Measurements from ENCODE around the gene MGAT5.
A peak's percentile ranks its signal among the peaks of the same experiment; 100 is the strongest.

Gene MGAT5

DNA sequence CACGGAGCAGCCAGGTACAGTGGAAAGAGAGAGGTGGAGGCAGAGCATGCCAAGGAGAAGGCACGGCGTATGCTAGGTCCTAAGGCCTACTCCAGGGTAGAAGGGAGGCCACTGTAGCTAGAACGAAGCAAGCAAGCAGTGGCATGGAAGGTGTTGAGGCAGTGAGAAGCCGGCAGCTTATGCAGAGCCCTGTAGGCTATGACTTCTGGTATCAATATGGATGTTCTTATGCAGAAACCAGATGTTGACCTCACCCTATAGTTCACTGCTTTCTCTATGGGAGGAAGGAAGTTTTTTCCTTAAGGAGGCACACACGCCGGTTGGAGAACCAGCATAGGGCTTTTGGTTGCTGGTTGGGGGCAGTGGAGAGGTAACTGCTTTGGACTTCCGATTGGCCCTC lies 6.1 kb downstream of the MGAT5 start:
- no peak for TF ChIP-seq CTCF (IDR thresholded peaks at IDR 0.05; ENCODE audit: low read depth, low read length)

GRCh38 chr2:134260713-134261112 lies 6.8 kb downstream of the MGAT5 start:
- DNase-seq (ENCODE audit: extremely low read depth, low read depth) = peak; percentile 74
- TF ChIP-seq CTCF (IDR thresholded peaks at IDR 0.05; ENCODE audit: low read depth, low read length) = no peak

More for the DNA sequence above, 6.1 kb downstream of the MGAT5 start:
- DNase-seq (ENCODE audit: extremely low read depth, low read depth) = no peak

- no peak for TF ChIP-seq CTCF (IDR thresholded peaks at IDR 0.05; ENCODE audit: low read depth, low read length)
- DNase-seq (ENCODE audit: extremely low read depth, low read depth) = peak; percentile 10
Observed at GRCh38 chr2:134261398-134262131, 7.7 kb downstream of the MGAT5 start.

DNA sequence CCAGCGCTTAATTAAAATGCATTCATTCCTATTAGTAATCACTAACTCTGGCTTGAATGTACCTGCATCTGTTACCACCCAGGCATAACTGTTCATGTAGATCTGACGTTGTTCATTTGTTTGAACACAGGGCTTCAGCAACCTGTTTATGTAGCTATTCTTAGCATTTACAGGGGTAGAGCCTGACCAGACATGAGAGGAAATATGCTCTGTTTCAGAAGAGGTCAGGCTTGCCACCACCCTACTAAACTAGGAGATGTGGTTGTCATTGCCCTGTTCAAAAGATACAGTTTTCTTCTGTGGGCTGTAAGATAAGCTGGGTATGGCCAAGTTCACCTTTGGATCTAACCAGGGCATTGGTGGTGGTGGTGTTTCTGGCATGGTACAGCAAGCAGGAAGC lies 8.8 kb downstream of the MGAT5 start:
- DNase-seq (ENCODE audit: extremely low read depth, low read depth) = no peak

GRCh38 chr2:134268265-134268664 lies 14.4 kb downstream of the MGAT5 start:
- DNase-seq (ENCODE audit: extremely low read depth, low read depth) = no peak
- TF ChIP-seq CTCF (IDR thresholded peaks at IDR 0.05; ENCODE audit: low read depth, low read length) = no peak

More for the DNA sequence above, 8.8 kb downstream of the MGAT5 start:
- TF ChIP-seq CTCF (IDR thresholded peaks at IDR 0.05; ENCODE audit: low read depth, low read length) = no peak

GRCh38 chr2:134269230-134269629 lies 15.4 kb downstream of the MGAT5 start:
- no peak for TF ChIP-seq CTCF (IDR thresholded peaks at IDR 0.05; ENCODE audit: low read depth, low read length)
- no peak for DNase-seq (ENCODE audit: extremely low read depth, low read depth)

GRCh38 chr2:134269972-134270735 lies 16.3 kb downstream of the MGAT5 start:
- no peak for TF ChIP-seq CTCF (IDR thresholded peaks at IDR 0.05; ENCODE audit: low read depth, low read length)
- DNase-seq (ENCODE audit: extremely low read depth, low read depth) = no peak
